Neural cell (in vitro differentiated cells): ENCODE results near the gene SLC16A8. TPM values are rescaled to one million over a fixed set of nuclear protein-coding genes. Genes with fewer than 3 reads are reported as not detected.

ENCODE experiments used
- H2AFZ ChIP-seq: fragments of 200-600, 300-800 bp; sonication (generic), shearing (Covaris generic); 2 replicates; pipeline ENCODE4 v1.6.0; 2014; ENCODE audit warnings: low read depth, mild to moderate bottlenecking, antibody characterized with exemption, low read length, moderate library complexity
- H3F3A ChIP-seq: fragments of 200-600 bp; shearing (Covaris generic); 2 replicates; pipeline ENCODE4 v1.6.1; 2016; ENCODE audit warnings: mild to moderate bottlenecking, moderate library complexity, mixed read lengths, antibody characterized with exemption, low read length; ENCODE audit not compliant: insufficient read depth, poor library complexity, severe bottlenecking
- H3K27ac ChIP-seq: fragments of 200-600, 300-800 bp; sonication (generic), shearing (Covaris generic); 2 replicates; pipeline ENCODE4 v1.5.1; 2014; ENCODE audit warnings: mild to moderate bottlenecking, low read length, moderate library complexity
- H3K27me3 ChIP-seq: fragments of 300-800, 200-600 bp; sonication (generic), shearing (Covaris generic); 2 replicates; pipeline ENCODE4 v1.6.0; 2014; ENCODE audit warnings: mild to moderate bottlenecking, low read depth, low read length, moderate library complexity; ENCODE audit not compliant: insufficient read depth
- H3K36me3 ChIP-seq: fragments of 300-800, 200-600 bp; sonication (generic), shearing (Covaris generic); 2 replicates; pipeline ENCODE4 v1.5.1; 2014; ENCODE audit warnings: mild to moderate bottlenecking, antibody characterized with exemption, low read length, moderate library complexity; ENCODE audit not compliant: insufficient read depth
- H3K4me2 ChIP-seq: fragments of 300-800, 200-600 bp; sonication (generic), shearing (Covaris generic); 2 replicates; pipeline ENCODE4 v1.6.0; 2014; ENCODE audit warnings: mild to moderate bottlenecking, low read length
- H3K4me3 ChIP-seq: fragments of 300-800, 200-600 bp; sonication (generic), shearing (Covaris generic); 2 replicates; pipeline ENCODE4 v1.5.1; 2014; ENCODE audit warnings: mild to moderate bottlenecking, low read length, moderate library complexity
- H3K79me2 ChIP-seq: fragments of 200-600 bp; shearing (Covaris generic); replicated peaks from 2 replicates; pipeline ENCODE4 v1.6.0; 2014; ENCODE audit warnings: mild to moderate bottlenecking, low read length, moderate library complexity; ENCODE audit not compliant: insufficient read depth
- H3K9ac ChIP-seq: fragments of 300-800, 200-600 bp; sonication (generic), shearing (Covaris generic); 2 replicates; pipeline ENCODE4 v1.6.1; 2016; ENCODE audit warnings: mild to moderate bottlenecking, low read length, mixed read lengths
- H3K9me2 ChIP-seq: fragments of 200-600 bp; shearing (Covaris generic); 2 replicates; pipeline ENCODE4 v1.6.1; 2016; ENCODE audit warnings: mild to moderate bottlenecking, low read length, mixed read lengths; ENCODE audit not compliant: insufficient read depth
- H3K9me3 ChIP-seq: fragments of 200-600, 300-800 bp; sonication (generic), shearing (Covaris generic); 2 replicates; pipeline ENCODE4 v1.6.1; 2016; ENCODE audit warnings: mild to moderate bottlenecking, mixed run types, low read length, moderate library complexity, mixed read lengths
- H4K20me1 ChIP-seq: fragments of 200-600 bp; shearing (Covaris generic); 2 replicates; pipeline ENCODE4 v1.6.1; 2016; ENCODE audit warnings: mild to moderate bottlenecking, mixed run types; ENCODE audit not compliant: insufficient read depth
- EP300 ChIP-seq: fragments of 450-650 bp; conservative IDR thresholded peaks from 2 replicates; pipeline ENCODE4 v1.6.1; 2014; ENCODE audit warnings: antibody characterized with exemption, mild to moderate bottlenecking, moderate library complexity; ENCODE audit not compliant: poor library complexity, severe bottlenecking
- EZH2 ChIP-seq: fragments of 200-600, 300-800 bp; shearing (Covaris generic), sonication (generic); IDR thresholded peaks from 2 replicates; pipeline ENCODE4 v1.6.1; 2014; ENCODE audit warnings: antibody characterized with exemption, low read length, borderline replicate concordance, mild to moderate bottlenecking; ENCODE audit not compliant: insufficient read depth, poor library complexity, severe bottlenecking
- MXI1 ChIP-seq: fragments of 450-650 bp; conservative IDR thresholded peaks from 2 replicates; pipeline ENCODE4 v1.6.1; 2014; ENCODE audit warnings: antibody characterized with exemption, mild to moderate bottlenecking; ENCODE audit not compliant: poor library complexity, severe bottlenecking
- POLR2AphosphoS5 ChIP-seq: IDR thresholded peaks from 2 replicates; pipeline ENCODE4 v1.6.1; 2012
- RAD21 ChIP-seq: fragments of 450-650 bp; conservative IDR thresholded peaks from 2 replicates; pipeline ENCODE4 v1.6.1; 2014; ENCODE audit warnings: antibody characterized with exemption, mild to moderate bottlenecking, moderate library complexity
- SMC3 ChIP-seq: fragments of 450-650 bp; conservative IDR thresholded peaks from 2 replicates; pipeline ENCODE4 v1.6.1; 2014; ENCODE audit warnings: antibody characterized with exemption, mild to moderate bottlenecking, moderate library complexity; ENCODE audit not compliant: poor library complexity
- TAF1 ChIP-seq: IDR thresholded peaks from 2 replicates; pipeline ENCODE4 v1.6.1; 2012; ENCODE audit warnings: low read depth
- polyA minus RNA-seq: library from RNA; depleted of rRNA, polyadenylated mRNA; stranded (reverse); fragments of >200 nt; gene quantifications from 2 replicates; pipeline ENCODE4 v1.2.3, GENCODE V29; 2014
- polyA plus RNA-seq: library from polyadenylated mRNA; depleted of rRNA; stranded (reverse); fragments of >200 nt; gene quantifications from 2 replicates; pipeline ENCODE4 v1.2.3, GENCODE V29; 2014
- TF ChIP-seq, protein P1 (sequence below): fragments of 450-650 bp; IDR thresholded peaks from 2 replicates; pipeline ENCODE4 v1.5.1; 2014; ENCODE audit warnings: antibody characterized with exemption, mild to moderate bottlenecking, moderate library complexity; ENCODE audit not compliant: poor library complexity, severe bottlenecking
- TF ChIP-seq, protein P2 (sequence below): IDR thresholded peaks from 2 replicates; pipeline ENCODE4 v1.6.1; 2012; ENCODE audit warnings: borderline replicate concordance

The SLC16A8 gene, protein sequence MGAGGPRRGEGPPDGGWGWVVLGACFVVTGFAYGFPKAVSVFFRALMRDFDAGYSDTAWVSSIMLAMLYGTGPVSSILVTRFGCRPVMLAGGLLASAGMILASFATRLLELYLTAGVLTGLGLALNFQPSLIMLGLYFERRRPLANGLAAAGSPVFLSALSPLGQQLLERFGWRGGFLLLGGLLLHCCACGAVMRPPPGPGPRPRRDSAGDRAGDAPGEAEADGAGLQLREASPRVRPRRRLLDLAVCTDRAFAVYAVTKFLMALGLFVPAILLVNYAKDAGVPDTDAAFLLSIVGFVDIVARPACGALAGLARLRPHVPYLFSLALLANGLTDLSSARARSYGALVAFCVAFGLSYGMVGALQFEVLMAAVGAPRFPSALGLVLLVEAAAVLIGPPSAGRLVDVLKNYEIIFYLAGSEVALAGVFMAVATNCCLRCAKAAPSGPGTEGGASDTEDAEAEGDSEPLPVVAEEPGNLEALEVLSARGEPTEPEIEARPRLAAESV
- not detected in 2 replicates for polyA plus RNA-seq
- not detected in 2 replicates for polyA minus RNA-seq

DNA sequence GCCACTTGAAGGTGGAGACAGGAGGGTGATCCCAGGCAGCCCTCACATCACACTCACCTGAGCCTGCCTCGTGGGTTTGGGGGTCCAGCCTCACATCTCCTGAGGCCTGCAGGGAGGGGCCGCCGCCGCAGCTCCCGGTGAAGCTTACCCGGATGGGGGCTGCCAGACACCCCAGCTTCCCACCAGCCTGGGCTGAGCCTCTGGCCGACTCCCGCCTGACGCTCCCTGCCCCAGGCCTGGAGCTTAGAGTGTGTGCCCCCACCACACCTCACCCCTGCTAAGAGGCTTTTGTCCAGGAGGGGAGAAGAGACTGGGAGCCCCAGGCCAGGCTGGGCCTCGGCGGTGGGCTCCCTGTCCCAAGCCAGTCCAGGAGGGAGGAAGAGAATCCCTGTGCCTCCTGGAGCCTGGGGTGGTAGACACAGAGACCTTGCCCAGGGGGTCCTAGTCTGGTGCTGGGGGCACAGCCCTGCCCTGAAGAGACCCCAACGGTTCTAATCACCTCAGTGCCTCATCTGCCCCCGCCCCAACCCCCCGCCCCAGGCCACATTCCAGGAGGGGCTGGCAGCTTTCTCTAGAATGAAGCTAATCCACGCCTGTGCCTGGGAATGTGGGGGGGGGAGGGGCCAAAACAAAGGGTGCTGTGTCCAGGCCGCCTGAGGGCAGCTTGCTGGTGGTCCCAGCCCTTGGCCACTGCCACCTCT, at the start of gene SLC16A8:
Gene SLC16A8 (minus strand): TSS at position 254 of the 701 bp plus-strand sequence. CDS start 1,311 bp downstream, outside the sequence.
- Histone ChIP-seq H3K4me2 (no peak within 1 kb of the TSS), H3K36me3 (no peaks in the 10 kb centered on the region), H2AFZ (no peak within 1 kb of the TSS), H4K20me1 (no peaks in the 10 kb centered on the region), H3F3A (no peaks in the 10 kb centered on the region), H3K9me2 (no peaks in the 10 kb centered on the region), H3K27me3 (peaks cover 16% of the 10 kb centered on the region), H3K9ac (no peak within 1 kb of the TSS), H3K79me2 (no peaks in the 10 kb centered on the region), H3K27ac (no peak within 1 kb of the TSS), H3K4me3 (no peak within 1 kb of the TSS), H3K9me3 (no peaks in the 10 kb centered on the region)
- no peak for TF ChIP-seq EZH2
- TF ChIP-seq, protein P1, sequence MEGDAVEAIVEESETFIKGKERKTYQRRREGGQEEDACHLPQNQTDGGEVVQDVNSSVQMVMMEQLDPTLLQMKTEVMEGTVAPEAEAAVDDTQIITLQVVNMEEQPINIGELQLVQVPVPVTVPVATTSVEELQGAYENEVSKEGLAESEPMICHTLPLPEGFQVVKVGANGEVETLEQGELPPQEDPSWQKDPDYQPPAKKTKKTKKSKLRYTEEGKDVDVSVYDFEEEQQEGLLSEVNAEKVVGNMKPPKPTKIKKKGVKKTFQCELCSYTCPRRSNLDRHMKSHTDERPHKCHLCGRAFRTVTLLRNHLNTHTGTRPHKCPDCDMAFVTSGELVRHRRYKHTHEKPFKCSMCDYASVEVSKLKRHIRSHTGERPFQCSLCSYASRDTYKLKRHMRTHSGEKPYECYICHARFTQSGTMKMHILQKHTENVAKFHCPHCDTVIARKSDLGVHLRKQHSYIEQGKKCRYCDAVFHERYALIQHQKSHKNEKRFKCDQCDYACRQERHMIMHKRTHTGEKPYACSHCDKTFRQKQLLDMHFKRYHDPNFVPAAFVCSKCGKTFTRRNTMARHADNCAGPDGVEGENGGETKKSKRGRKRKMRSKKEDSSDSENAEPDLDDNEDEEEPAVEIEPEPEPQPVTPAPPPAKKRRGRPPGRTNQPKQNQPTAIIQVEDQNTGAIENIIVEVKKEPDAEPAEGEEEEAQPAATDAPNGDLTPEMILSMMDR: no peak
- TF ChIP-seq MXI1: no peak
- TF ChIP-seq EP300: no peak
- no peak for TF ChIP-seq RAD21
- TF ChIP-seq, protein P2, sequence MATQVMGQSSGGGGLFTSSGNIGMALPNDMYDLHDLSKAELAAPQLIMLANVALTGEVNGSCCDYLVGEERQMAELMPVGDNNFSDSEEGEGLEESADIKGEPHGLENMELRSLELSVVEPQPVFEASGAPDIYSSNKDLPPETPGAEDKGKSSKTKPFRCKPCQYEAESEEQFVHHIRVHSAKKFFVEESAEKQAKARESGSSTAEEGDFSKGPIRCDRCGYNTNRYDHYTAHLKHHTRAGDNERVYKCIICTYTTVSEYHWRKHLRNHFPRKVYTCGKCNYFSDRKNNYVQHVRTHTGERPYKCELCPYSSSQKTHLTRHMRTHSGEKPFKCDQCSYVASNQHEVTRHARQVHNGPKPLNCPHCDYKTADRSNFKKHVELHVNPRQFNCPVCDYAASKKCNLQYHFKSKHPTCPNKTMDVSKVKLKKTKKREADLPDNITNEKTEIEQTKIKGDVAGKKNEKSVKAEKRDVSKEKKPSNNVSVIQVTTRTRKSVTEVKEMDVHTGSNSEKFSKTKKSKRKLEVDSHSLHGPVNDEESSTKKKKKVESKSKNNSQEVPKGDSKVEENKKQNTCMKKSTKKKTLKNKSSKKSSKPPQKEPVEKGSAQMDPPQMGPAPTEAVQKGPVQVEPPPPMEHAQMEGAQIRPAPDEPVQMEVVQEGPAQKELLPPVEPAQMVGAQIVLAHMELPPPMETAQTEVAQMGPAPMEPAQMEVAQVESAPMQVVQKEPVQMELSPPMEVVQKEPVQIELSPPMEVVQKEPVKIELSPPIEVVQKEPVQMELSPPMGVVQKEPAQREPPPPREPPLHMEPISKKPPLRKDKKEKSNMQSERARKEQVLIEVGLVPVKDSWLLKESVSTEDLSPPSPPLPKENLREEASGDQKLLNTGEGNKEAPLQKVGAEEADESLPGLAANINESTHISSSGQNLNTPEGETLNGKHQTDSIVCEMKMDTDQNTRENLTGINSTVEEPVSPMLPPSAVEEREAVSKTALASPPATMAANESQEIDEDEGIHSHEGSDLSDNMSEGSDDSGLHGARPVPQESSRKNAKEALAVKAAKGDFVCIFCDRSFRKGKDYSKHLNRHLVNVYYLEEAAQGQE: no peak
- no peak for TF ChIP-seq POLR2AphosphoS5
- TF ChIP-seq SMC3: no peak
- TF ChIP-seq TAF1: no peak

DNA sequence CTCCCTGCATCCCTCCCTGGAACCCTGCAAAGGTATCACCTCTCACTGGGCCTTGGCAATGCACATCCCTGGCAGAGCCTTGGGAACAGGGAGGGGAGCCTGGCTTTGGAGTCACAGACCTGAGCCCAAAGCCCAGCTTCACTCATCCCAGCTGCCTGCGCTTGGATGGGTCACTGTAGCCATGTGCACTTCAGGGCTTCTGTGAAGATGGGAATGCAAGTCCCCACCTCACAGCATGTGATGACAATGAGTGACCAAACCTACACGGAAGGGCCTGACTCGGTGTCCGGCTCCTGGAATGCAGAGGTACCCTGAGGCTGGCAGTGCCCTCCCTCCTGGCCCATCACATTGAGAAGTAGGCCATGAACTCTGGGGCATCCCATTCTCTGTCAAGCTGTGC, 49.3 kb upstream of the SLC16A8 start:
- H3K9me2 ChIP-seq: no peaks in the 10 kb centered on the region
- no peaks in the 10 kb centered on the region for H4K20me1 ChIP-seq
- no peaks in the 10 kb centered on the region for H3F3A ChIP-seq
- TF ChIP-seq RAD21 (no peak), POLR2AphosphoS5 (no peak), MXI1 (no peak), EP300 (no peak), SMC3 (no peak), EZH2 (no peak), TAF1 (no peak)
- TF ChIP-seq, protein P1: no peak
- TF ChIP-seq, protein P2: no peak
- H3K36me3 ChIP-seq: no peaks in the 10 kb centered on the region
- no peaks in the 10 kb centered on the region for H3K27me3 ChIP-seq
- H3K4me2 ChIP-seq: no peak overlapping the region
- H3K79me2 ChIP-seq: no peaks in the 10 kb centered on the region
- H3K9ac ChIP-seq: no peak overlapping the region
- no peak overlapping the region for H2AFZ ChIP-seq
- H3K9me3 ChIP-seq: no peaks in the 10 kb centered on the region
- H3K27ac ChIP-seq: no peak overlapping the region
- H3K4me3 ChIP-seq: no peak overlapping the region
